Stomach (tissue), 4 donors: ENCODE data around the gene CHRNB1.

Experiments used
- CTCF ChIP-seq, 7 experiments: fragments of 450-650 bp in 4 of 7; fragments of 200-600 bp in 3 of 7; sonication (generic) in 3 of 7; IDR thresholded peaks; one replicate each; pipeline ENCODE4 v1.5.1; 2016 to 2019; ENCODE audit warnings: antibody characterized with exemption in 7 of 7, control low read depth in 2 of 7, mild to moderate bottlenecking in 1 of 7
- POLR2A ChIP-seq, 4 donors: fragments of 450-650 bp; IDR thresholded peaks; one replicate each; pipeline ENCODE4 v1.6.1; 2016; ENCODE audit warnings: antibody characterized with exemption in 4 of 4, control low read depth in 2 of 4, mild to moderate bottlenecking in 1 of 4, moderate library complexity in 1 of 4
- POLR2AphosphoS5 ChIP-seq, 3 donors: sonication (generic); formaldehyde crosslinking; IDR thresholded peaks; one replicate each; pipeline ENCODE4 v1.6.1; 2016; ENCODE audit warnings: antibody characterized with exemption in 3 of 3

- no peak for TF ChIP-seq CTCF (IDR thresholded peaks at IDR 0.05)
- TF ChIP-seq POLR2A (IDR thresholded peaks at IDR 0.05), result no peak
- TF ChIP-seq POLR2AphosphoS5 (IDR thresholded peaks at IDR 0.05), result no peak
Observed at GRCh38 chr17:7398612-7399011, 46.2 kb upstream of the CHRNB1 start.
